Activated T-cell treated with anti-CD3 and anti-CD28 coated beads, Interleukin-2, amount 50 U/mL, for 4 hours (primary cell): ENCODE results near the gene PROX1. TPM values are rescaled to one million over a fixed set of nuclear protein-coding genes. Genes with fewer than 3 reads are reported as not detected.

Experiments used
- ATAC-seq, 2 donors: fragments of 200-7000 bp; cut with Tn5 transposase; one replicate each; pipeline ENCODE4 v1.10.0; 2021
- DNase-seq: peaks from one replicate; pipeline ENCODE4 v3.0.0-alpha.2; 2020
- H3K27me3 Mint-ChIP-seq: one replicate; pipeline ENCODE4 v1.8.0; 2021; ENCODE audit warnings: low read depth, mixed read lengths
- H3K36me3 Mint-ChIP-seq: one replicate; pipeline ENCODE4 v1.8.0; 2022; ENCODE audit warnings: mixed read lengths; ENCODE audit not compliant: insufficient read depth
- H3K4me1 Mint-ChIP-seq: one replicate; pipeline ENCODE4 v1.8.0; 2021; ENCODE audit warnings: low read depth, mixed read lengths
- H3K4me3 Mint-ChIP-seq: one replicate; pipeline ENCODE4 v1.8.0; 2021; ENCODE audit warnings: mild to moderate bottlenecking, moderate library complexity, mixed read lengths
- H3K9me3 Mint-ChIP-seq: one replicate; pipeline ENCODE4 v1.8.0; 2021; ENCODE audit warnings: mixed read lengths
- total RNA-seq, 3 donors: library from RNA; stranded (reverse); gene quantifications; one replicate each; pipeline ENCODE4 v1.2.1, GENCODE V29; 2021

The PROX1 gene
- total RNA-seq, 3 donors from 2014 or later, result 0.03 to 0.13 (median 0.08) TPM

DNA sequence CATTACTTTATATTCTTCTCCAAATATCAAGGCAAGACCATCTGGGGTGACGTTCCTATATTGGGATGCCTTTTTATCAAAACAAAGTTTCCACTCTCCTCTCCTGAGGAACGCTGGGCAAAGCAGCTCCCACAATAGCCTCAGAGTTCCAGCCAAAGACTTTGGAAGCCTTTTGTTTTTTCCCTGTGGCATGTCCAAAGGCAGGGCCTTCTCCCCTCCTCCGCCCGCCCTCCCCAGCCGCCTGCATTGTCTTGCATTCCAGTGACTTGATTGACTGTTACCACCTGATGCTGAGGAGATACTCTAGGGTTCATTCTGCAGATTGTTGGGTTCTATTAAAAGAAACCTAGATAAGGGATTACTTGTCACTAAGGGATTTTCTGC, 43.5 kb downstream of the PROX1 start:
- no peaks in the 10 kb centered on the region for H3K4me1 Mint-ChIP-seq

DNA sequence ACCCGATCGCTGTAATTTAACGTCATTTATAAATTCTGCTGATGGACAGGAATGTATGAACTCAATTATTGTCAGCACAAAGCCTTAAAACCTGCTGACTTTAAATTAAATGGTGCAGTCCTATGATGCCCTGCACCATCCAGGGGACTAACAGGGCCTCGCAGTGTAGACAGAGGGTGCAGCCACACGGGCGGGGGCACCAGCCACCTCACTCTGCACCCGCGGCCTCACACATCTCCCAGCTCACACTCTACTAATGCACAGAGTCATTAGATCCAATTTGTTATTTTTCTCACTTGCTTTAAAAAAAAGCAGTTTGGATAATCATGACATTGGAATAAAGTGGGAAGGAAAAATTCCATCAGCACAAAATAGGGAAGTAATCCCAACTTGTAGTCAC, 49.7 kb downstream of the PROX1 start:
- DNase-seq (no peak), ATAC-seq (no peak)
- Mint-ChIP-seq H3K4me1 (no peaks in the 10 kb centered on the region), H3K4me3 (no peak overlapping the region), H3K27me3 (no peaks in the 10 kb centered on the region), H3K36me3 (no peaks in the 10 kb centered on the region), H3K9me3 (no peaks in the 10 kb centered on the region)

More for the DNA sequence above, 43.5 kb downstream of the PROX1 start:
- no peak for ATAC-seq
- DNase-seq, result no peak
- H3K36me3 Mint-ChIP-seq, result no peaks in the 10 kb centered on the region
- H3K4me3 Mint-ChIP-seq, result no peak overlapping the region
- H3K27me3 Mint-ChIP-seq, result peaks cover 5% of the 10 kb centered on the region
- no peaks in the 10 kb centered on the region for H3K9me3 Mint-ChIP-seq

DNA sequence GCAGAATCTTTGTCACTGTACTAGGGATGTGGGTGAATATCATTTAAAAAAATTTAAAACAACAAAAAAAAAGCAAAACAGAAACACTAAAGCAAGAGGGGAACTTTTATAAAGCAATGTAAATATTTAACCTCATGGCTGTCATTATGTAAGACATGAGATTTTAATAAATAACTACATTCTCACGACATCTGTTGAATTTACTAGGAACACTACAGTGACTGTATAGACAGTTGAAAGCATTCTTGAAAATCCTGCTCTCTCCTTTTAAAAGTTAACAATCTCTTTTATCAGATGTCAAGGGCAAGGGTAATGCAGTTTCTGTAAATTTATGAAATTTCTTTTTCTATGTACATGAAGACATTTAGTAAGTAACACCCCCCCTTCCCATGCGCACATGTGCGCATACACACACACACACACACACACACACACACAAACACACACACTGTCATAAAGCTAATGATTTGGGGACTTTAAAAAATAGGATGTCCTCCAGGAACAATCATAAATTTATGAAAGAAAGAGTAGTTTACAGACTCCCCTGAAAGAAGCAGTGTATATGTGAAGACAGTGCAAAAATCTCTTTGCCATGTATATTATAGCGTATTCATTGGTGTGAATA, 51.7 kb downstream of the PROX1 start:
- DNase-seq, result no peak
- no peaks in the 10 kb centered on the region for H3K36me3 Mint-ChIP-seq
- H3K9me3 Mint-ChIP-seq, result no peaks in the 10 kb centered on the region
- no peaks in the 10 kb centered on the region for H3K4me1 Mint-ChIP-seq
- no peaks in the 10 kb centered on the region for H3K27me3 Mint-ChIP-seq
- H3K4me3 Mint-ChIP-seq, result no peak overlapping the region
- ATAC-seq, result no peak

DNA sequence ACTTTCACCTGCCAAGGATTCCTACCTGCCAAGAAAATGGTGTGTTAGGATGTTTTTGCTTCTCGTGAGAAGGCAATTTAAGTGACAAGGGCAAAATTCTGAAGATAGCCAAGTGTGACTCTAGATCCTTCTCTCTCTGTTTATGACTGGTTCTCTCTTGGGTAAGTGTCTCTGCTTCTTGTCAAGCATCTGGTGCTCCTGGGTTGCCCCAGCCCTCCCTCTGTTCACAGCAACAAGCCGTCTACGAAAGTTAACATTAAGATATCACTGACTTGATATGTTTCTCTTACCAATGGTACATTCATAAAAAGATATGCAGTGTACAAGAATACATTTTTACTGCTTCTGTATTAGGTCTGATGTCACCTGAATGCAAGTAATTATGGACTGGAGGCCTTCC, 55.4 kb downstream of the PROX1 start:
- ATAC-seq, result no peak
- Mint-ChIP-seq H3K4me3 (no peak overlapping the region), H3K36me3 (peaks cover 2% of the 10 kb centered on the region), H3K27me3 (no peaks in the 10 kb centered on the region), H3K9me3 (peaks cover 8% of the 10 kb centered on the region), H3K4me1 (no peaks in the 10 kb centered on the region)
- no peak for DNase-seq

DNA sequence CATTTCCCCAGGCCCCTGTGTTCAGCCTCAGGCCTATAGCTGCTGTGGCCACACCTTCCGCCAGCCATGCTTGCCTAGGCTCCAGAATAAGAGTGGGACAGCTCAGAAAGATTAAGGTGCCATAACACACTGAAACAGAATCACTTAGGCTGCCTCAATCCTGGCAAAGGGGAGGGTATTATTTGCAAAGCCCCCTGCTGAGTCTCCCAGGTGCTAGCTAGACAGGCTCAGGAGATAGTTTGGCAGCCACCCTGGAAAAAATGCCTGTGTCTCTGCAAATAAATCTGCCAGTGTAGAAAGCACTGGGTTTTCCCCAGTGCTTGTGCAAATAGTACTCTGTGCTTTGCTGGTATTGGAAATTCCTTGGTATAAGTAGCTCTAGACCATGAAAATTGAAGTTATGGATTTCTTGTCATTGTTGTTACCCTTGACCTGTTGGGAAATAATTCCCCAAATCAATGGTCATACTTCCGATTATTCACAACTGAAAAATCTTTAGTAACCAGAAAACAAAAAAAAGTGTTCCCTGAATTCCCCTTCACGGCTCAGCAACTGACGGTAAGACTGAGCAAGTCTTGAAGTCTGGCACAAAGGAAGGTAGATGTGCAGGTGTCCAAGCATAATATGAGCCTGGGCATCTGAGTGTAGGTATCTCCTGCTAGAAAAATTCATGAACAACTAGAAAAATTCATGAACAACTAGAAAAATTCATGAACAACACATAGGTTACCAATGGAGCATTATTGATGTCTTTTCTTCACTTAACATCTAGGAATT, 56.9 kb downstream of the PROX1 start:
- Mint-ChIP-seq H3K9me3 (peaks cover 14% of the 10 kb centered on the region), H3K4me3 (no peak overlapping the region), H3K36me3 (peaks cover 2% of the 10 kb centered on the region), H3K4me1 (no peaks in the 10 kb centered on the region), H3K27me3 (no peaks in the 10 kb centered on the region)
- ATAC-seq (no peak), DNase-seq (no peak)

DNA sequence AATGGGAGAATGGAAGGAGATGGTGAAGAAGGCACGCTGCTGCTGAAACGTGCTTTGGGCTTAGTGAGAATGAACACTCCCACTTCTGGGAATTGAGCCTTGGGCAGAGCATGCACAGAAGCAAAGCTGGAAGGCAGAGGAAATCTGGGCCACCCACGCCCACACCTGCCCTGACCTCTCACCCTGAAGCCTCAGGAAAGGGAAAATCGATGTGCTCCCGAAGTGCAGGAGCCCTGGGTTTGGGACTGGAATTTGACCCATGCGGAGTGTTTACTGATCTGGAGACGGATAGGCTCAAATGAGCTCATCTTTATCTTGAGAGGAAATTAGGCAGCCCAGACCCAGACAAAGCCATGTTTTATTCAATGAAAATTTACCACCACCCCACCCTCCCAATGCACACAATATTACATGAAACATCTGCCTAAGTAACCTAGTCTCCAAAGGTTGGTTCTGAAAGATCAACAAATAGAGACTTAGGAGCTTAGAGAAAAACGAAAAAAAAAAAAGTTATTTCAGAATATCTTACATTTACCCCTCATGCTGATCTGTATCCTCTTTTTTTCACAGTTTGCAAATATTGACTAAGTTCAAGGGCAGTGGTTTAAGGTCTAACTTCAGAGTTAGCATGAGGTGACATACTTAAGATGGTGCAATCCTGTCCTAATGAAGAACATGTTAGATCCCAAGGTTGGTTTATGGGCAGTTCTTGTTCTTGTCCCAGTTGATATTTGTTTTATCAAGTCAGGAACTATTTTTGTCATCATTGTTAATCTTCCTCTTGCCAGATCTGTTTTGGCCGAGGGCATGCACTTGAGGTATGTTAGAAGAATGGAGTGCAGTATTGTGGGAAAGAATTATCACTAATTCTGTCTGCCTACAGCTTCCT, 63.0 kb downstream of the PROX1 start:
- DNase-seq (no peak), ATAC-seq (no peak)
- H3K4me1 Mint-ChIP-seq, result no peaks in the 10 kb centered on the region
- no peak overlapping the region for H3K4me3 Mint-ChIP-seq
- H3K36me3 Mint-ChIP-seq, result peaks cover 2% of the 10 kb centered on the region
- H3K27me3 Mint-ChIP-seq, result peaks cover 2% of the 10 kb centered on the region
- peaks cover 14% of the 10 kb centered on the region for H3K9me3 Mint-ChIP-seq

DNA sequence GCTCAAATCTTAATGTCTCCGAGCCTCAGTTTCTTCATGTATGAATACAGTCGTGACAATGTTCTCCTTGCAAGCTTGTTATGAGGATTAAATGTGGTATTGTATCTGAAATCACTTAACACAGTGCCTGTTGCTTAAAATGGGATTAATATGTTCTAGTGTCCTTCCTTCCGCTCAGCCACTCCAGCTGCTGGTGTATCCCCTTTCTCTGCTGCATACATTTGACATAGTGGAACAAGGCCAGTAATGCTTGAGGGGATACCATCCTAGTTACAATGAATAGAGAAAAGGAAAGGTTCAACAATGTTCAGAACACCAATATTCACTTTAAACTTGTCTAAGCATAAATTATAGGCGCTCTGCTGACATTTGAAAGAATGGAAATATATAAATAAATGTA, 64.0 kb downstream of the PROX1 start:
- no peak for DNase-seq
- Mint-ChIP-seq H3K27me3 (peaks cover 2% of the 10 kb centered on the region), H3K4me1 (no peaks in the 10 kb centered on the region), H3K4me3 (no peak overlapping the region), H3K9me3 (peaks cover 14% of the 10 kb centered on the region), H3K36me3 (peaks cover 2% of the 10 kb centered on the region)
- ATAC-seq, result no peak

DNA sequence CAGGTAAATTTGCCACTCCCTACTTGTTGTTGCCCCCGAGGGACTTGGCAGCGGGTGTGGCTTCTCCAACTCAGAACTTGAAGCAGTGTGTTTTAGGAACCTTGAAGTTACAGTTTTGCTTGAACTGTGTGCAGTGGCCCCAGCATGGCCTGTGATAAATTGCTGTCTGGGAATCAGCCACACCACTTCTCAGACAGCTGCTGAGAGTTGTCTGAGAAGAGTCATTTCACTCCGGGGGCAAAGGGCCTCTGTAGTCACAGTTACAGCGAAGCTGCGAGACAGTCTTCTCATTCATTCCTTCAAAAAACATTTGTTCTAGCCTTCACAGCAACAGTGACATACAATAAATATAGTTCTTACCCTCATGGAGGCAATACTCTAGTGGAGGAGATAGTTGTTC, 70.3 kb downstream of the PROX1 start:
- Mint-ChIP-seq H3K4me1 (no peaks in the 10 kb centered on the region), H3K9me3 (no peaks in the 10 kb centered on the region), H3K4me3 (no peak overlapping the region), H3K27me3 (no peaks in the 10 kb centered on the region), H3K36me3 (no peaks in the 10 kb centered on the region)
- ATAC-seq (no peak), DNase-seq (no peak)

DNA sequence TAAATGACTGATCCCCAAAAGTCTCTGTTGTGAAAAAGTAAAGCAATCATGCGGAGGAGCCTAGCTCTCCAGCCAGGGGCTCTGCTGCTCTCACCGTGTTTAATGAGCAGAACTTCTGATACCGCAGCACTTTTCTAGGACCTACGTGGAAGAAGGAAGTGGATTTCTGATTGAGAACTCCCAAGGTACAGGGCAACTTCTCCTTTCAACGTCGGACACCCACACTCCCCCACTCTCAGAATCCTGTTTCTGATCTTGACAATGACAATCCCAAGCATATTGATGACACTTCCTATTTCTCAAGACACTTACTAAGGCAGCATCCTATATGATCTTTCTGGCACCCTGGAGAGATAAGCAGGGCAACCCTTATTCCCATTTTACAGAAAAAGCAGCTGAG, 78.4 kb downstream of the PROX1 start:
- H3K27me3 Mint-ChIP-seq, result peaks cover 4% of the 10 kb centered on the region
- DNase-seq (no peak), ATAC-seq (no peak)
- H3K4me1 Mint-ChIP-seq, result no peaks in the 10 kb centered on the region
- H3K4me3 Mint-ChIP-seq, result no peak overlapping the region
- H3K9me3 Mint-ChIP-seq, result no peaks in the 10 kb centered on the region
- no peaks in the 10 kb centered on the region for H3K36me3 Mint-ChIP-seq

DNA sequence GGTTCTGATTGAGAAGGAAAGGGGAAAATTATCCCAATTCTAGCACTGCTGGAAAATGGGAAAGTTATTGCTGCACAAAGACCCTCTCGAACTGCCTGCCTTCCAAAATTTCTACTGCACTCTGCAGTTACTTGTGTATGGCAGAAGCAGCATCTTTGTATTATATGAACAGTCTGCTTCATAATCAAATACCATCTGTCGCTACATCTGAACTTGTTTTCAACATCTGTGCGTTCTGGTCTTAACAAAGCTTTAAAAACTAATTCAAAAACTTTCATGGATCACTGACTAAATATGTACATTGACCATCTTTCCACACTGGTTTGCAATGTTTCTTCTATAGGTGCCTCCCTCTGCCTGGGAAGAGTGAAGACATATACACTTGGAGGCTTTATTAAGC, 79.2 kb downstream of the PROX1 start:
- Mint-ChIP-seq H3K36me3 (no peaks in the 10 kb centered on the region), H3K4me3 (no peak overlapping the region), H3K4me1 (no peaks in the 10 kb centered on the region), H3K27me3 (peaks cover 4% of the 10 kb centered on the region), H3K9me3 (no peaks in the 10 kb centered on the region)
- DNase-seq, result no peak
- ATAC-seq, result no peak

DNA sequence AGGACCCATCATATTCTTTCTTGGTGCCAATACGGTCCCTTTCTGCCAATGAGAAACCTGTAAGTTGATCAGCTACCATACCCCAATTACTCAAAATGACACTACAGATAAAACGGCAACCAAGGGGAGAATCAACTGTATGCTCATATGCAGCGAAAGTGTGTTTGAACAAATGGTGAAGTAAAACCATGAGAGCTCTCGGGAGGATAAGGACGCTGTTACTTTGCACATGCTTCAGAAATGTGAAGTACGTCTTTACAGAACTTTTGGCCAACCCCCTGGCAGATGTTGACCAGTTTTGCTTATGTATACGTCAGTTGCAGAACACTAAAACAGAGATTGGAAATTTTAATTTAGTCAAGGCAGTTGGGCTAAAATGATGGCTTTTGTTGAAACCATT, 79.6 kb downstream of the PROX1 start:
- H3K27me3 Mint-ChIP-seq, result peaks cover 4% of the 10 kb centered on the region
- no peak for DNase-seq
- H3K4me1 Mint-ChIP-seq, result no peaks in the 10 kb centered on the region
- ATAC-seq, result no peak
- H3K9me3 Mint-ChIP-seq, result no peaks in the 10 kb centered on the region
- H3K4me3 Mint-ChIP-seq, result no peak overlapping the region
- H3K36me3 Mint-ChIP-seq, result no peaks in the 10 kb centered on the region

DNA sequence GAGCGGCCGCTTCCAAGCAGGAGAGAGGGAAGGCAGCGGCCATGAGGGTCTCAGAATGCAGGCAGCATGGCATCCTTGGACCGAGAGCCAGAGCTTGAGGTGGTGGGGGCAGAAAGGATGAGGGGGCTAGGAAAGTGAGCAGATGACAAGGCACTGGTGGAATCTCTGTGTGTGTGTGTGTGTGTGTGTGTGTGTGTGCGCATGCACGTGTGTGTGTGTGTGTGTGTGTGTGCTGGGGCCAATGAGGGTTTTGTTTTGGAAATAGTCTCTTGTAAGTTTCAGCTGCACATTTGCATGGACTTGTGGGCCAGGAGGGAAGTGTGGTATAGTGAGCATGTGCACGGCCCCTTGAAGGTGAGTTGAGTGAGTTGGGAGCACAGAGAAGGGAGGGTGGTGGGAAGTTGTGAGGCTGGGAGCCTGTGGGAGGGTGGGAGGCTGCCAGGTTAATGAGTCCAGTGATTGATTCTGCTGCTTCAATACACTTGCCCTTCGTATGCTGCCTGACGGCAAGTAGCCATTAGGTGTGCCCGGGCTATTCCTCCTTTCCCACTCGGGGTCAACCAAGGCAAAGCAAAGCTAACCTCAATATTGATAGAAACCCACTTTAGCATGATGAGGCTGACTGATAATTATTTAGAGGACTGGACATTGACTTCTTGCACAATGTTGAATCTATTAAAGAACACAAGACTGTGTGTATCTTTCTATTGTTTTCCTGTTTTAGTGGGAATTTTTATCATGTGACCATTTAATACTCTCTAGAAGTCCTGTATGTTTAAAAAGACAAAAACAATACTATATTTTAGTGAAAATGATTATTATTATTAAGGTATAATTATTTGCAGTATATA, 80.3 kb downstream of the PROX1 start:
- Mint-ChIP-seq H3K27me3 (peaks cover 4% of the 10 kb centered on the region), H3K4me3 (no peak overlapping the region), H3K4me1 (no peaks in the 10 kb centered on the region), H3K9me3 (no peaks in the 10 kb centered on the region), H3K36me3 (no peaks in the 10 kb centered on the region)
- DNase-seq (no peak), ATAC-seq (no peak)

DNA sequence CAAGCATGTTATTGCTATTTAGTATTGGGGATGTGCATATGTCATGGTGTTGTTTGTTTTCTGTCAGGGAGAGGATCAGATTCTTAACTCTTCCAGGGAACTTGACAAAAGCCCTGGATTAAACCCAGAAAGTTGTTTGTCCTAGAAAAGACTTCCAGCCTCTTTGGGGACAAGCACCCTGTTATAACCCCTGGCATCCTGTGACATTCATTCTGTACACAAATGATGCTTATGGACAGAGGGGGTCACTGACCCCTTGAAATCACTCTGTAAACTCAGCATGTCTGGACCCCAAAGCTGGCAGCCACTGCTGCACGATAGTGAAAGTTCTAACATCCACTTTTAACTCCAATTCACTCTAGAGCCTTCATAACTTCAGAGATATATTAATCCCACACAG, 81.2 kb downstream of the PROX1 start:
- peaks cover 7% of the 10 kb centered on the region for H3K27me3 Mint-ChIP-seq
- H3K4me1 Mint-ChIP-seq, result no peaks in the 10 kb centered on the region
- no peaks in the 10 kb centered on the region for H3K36me3 Mint-ChIP-seq
- no peaks in the 10 kb centered on the region for H3K9me3 Mint-ChIP-seq
- H3K4me3 Mint-ChIP-seq, result no peak overlapping the region
- ATAC-seq (no peak), DNase-seq (no peak)

DNA sequence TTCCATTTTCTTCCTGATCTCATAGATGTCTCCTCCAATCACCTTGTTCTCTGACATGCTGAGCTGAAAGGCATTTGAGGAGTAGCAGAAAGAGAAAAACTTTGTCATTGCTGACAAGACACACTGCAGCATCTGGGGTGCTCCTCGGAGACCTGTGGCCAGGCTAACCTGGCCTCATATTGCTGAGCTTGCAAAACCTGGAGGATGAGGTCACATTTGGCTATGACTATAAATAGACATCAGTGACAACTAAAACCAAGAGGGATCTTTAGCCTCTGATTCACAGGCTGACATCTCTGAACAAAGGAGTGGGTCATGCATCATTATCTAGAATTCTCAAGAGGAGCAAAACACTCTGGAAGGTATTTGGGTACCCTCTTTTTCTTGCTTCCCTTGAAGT, 83.7 kb downstream of the PROX1 start:
- no peak for ATAC-seq

More for the DNA sequence above, 83.7 kb downstream of the PROX1 start:
- no peak overlapping the region for H3K4me3 Mint-ChIP-seq
- H3K4me1 Mint-ChIP-seq, result no peaks in the 10 kb centered on the region
- H3K27me3 Mint-ChIP-seq, result peaks cover 6% of the 10 kb centered on the region
- no peak for DNase-seq
- H3K36me3 Mint-ChIP-seq, result no peaks in the 10 kb centered on the region
- no peaks in the 10 kb centered on the region for H3K9me3 Mint-ChIP-seq
